Glomerular endothelial cell (primary cell): ENCODE results near the gene SNCAIP. TPM values are rescaled to one million over a fixed set of nuclear protein-coding genes. Genes with fewer than 3 reads are reported as not detected.
"Not testable (repeated sequence)": the region's sequence is repeated elsewhere in the genome, so short reads cannot be mapped to it uniquely, and the experiment has no call there.

Experiments used
- DNase-seq: peaks from one replicate; pipeline ENCODE4 v3.0.0-alpha.2; 2011; ENCODE audit warnings: low read depth, low spot score; ENCODE audit errors: extremely low read depth
- total RNA-seq: library from RNA; depleted of rRNA; stranded (reverse); fragments of >200 nt; gene quantifications from 2 replicates; pipeline ENCODE4 v1.2.3, GENCODE V29; 2015

Gene SNCAIP
- total RNA-seq, 1 donor from 2014 or later: 44.8 TPM

DNA sequence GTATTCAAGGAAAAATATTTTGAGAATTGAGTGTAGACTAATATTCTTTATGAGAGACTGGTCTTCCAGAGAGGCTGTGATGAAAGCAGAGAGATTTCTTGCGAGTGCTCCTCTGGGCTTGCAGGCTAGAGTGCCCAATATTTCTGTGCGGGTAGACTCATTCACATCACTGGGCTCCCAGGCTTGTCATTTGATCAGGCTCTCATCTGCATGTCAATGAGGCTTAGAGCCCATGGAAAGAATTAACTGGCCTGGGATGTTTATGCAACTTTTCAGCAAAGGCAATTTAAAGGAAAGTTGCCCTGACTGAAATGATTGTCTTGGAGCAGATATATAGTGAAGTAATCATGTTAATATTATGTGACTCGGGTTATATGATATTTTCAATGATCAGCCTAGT, 42.3 kb downstream of the SNCAIP start:
- no peak for DNase-seq

DNA sequence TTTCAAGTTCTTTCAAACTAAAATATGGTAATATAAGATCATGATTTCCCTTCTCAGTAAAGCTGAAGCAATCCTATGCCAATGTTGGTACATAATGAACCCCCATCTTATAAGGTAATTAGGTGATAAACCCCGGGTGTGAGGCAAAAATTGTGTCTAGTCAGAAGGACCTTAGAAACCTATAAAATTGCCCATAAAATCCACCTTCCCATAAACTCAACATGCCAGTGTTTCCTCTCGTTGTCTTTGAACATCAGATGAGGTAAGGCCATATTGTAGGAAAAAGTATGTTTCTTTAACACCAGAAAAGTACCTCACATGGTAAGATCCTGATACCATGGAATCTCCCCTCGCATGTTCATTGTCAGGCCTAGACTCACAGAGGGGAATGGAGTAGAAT, 43.3 kb downstream of the SNCAIP start:
- DNase-seq: no peak

DNA sequence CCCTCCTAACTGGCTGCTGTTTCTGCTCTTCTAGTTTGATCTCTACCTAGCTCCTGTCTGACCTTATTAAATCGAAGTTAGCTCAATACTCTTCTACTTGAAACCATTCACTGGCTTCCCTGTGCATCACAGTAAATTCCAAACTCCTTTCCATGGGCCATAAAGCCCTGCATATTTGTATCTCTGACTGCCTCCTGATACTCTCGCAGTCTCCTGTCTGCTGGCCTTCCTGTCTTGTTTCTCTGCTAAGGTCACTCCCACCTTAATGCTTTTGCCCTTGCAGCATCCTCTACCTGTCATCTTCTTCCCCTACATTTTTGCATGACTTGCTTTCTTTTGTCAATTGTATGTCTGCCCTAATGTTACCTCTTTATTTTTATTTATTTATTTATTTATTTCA, 44.8 kb downstream of the SNCAIP start:
- no peak for DNase-seq

DNA sequence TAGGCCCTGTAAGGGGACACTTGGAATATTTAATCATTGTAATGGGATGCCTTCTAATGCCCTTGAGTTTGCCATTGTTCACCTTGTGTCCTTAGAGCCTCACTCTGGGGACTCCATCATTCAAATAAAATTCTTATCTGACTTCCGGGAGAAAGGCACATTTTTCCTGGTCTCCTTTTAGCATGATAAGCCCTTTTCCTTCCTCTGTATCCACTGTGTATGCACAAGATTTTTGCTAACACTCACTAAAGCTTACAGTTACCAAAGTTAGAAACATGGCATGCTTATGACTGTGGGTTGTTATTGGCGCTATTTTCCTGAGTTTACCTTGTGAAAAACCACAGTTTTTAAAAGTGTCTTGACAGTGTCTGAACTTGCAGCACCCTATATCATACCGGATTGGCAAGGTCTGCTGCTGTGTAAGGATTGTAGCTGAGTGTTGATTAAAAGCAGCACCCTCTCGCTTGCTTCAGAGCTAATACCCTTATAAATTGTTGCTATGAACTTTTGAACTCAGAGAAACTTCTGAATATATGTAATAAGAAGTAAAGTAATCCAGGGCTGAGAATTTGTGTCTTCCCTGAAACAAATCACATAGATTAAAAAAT, 46.4 kb downstream of the SNCAIP start:
- DNase-seq: no peak

DNA sequence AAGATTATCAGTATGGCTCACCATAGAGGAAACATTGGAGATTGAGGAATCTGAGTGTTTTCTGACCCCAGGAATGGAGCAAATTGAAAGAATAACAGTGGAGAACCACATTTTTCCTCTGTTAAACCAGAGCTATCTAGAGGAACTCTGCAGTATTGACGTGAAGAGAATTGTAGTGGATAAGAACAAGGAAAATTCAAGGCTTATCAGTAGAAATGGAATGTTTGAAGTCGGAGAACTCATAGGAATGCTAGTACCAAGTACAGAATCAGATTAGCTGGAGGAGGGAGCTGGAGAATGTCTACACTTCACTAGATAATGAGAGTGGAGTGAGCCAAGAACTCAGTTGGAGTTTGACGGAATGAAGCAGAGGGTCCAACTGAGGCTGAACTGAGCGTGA, 50.3 kb downstream of the SNCAIP start:
- DNase-seq: no peak

DNA sequence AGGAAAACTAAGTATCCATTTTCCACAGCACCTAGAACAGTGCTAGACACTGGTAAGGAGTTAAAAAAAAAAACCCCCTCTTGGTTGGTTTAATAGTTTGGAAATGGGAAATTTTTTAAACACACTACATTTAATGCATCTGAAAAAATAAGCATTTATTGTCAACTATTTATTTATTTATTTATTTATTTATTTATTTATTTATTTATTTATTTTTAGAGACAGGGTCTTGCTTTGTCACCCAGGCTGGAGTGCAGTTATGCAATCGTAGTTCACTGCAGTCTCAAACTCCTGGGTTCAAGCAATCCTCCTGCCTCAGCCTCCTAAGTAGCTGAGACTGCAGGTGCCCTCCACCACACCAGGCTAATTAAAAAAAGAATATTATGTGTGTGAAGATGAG, 51.6 kb downstream of the SNCAIP start:
- DNase-seq: no peak

DNA sequence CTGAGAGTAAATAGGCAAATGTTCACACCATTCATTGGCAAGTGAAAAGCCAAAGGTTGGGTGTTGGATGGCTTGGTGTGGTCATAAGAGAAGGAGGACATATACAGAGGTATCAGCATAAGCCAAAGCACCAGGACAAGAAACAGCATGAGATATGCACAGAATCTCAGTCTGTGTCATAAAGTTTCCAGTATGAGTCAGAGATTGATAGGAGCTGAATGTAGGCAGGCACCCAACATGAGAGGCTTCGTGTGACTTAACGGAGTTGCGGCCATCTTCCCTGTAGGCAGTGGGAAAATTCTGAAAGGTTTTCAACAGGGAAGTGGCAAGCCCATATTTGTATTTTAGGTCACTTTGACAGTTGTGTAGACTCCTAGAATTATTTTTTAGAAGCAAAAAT, 54.5 kb downstream of the SNCAIP start:
- DNase-seq: no peak

DNA sequence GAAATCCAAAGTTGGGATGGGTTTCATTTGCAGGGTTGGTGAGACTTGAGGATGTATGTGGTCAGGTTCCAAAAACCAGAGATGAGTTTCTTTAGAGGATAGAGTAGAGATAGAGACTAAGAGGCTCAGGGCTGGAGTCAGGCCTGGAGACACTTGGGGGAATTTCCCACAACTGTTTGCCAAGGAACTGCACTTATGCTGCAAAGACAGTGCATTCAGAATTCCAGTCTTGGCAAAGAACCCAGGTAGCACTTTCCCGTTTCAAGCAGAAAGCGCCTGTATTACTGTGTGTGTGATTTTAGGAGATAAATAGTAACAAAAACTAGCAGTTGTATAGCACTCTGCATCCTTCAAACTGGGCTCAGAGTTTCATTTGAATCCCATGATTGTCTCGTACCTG, 55.4 kb downstream of the SNCAIP start:
- no peak for DNase-seq

DNA sequence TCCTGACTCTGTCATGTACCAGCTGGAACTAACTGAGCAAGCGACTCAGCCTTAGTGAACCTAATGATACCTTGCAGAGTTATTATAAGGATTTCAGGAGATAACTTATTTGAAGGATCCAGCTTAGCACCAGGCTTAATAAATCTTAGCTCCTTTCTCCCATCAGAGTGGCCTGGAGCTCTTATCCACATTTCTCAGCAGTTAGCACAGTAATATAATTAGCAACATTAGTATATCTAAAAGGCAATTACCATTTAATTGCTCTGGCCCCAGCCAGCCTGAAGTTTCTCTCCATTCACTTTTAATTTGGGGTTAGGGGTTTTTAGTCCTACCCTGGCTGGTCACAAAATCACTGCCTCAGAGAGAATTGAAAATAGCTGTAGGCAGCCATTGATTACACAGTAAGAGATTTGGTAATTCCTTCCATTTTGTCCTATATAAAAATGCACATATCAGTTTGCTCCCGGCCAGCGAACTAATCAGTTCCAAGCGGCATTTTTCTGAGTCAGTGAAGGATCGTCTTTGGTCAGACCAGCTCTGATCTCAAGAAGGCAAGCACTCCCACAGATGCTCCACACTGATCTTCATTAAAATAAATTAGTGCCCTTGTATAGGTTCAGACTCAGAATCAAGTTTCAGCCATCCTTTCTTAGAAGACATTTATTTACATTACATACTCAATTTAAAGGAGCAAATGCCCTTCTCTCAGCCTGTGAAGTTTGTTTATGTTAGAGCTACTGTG, 56.6 kb downstream of the SNCAIP start:
- no peak for DNase-seq

DNA sequence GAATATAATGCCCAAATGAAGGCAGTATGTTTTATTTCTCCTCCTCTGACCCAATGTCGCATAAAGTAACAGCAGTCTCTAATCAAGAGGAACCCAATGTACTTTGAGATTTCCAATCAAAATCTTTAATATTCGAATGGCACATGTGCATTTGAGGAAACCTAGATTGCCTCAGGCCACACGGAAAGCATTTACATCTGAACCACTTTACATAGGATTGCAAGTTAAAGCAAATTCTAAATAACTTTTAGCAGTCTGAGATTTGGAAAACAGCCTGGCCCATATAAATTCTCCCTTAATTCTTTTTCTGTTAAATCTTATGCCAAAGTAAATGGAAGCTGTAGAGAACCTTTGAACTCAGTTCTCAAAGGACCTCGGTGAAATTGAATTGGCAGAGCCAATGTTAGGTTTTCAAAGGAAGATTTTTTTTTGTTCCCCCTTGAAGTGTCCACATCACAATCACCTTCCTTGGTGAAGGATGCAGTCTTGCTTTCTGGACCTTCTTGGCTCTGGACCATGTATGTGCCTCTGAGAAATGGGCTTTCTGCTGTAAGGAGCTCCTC, 57.3 kb downstream of the SNCAIP start:
- no peak for DNase-seq

DNA sequence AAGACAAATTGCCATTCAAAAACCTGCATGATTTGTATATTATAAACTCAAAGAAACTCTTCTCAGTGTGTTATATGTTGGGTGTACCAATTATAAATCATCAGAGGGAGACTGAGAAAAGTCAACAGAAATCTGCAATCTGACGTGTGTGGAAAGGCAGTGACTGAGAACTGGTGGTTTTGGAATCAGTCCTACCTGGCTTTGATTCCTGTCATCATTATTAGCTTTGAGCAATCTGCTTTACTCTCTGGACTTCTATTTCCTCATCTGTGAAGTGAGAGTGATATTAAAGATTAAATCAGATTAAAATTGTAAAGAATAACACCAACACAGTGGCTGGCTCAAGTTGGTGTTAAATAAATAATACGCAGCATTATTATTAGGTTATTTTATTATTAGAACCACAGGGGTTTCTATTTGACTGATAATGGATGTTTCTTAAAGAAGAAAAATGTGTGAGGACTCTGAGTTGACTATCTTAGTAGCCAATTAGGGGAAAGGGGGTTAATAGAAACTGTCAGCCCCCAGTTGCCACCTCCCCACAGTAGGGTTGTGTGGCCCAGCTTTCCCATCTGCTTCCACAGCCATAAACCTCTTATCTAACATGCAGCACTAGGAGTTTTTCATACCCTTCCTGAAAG, 59.6 kb downstream of the SNCAIP start:
- no peak for DNase-seq

DNA sequence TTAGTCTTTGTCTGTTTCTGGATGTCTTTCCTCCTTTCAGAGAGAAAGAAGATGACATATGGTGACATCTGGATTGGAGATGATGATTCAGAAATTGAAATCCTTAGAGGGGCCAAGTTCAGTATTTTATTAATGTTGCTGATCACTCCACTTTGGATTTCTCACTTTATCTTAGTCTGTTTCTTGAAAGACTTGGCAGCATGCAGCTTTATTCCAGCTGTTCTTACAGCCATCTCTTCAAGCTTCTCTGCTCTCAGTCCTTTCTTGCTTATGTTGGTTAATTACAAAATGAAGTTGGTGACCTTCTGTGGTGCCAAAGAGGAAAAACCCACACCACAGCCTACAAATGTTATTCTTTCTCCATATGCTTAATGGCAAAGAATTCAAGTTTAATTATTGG, 62.1 kb downstream of the SNCAIP start:
- no peak for DNase-seq

DNA sequence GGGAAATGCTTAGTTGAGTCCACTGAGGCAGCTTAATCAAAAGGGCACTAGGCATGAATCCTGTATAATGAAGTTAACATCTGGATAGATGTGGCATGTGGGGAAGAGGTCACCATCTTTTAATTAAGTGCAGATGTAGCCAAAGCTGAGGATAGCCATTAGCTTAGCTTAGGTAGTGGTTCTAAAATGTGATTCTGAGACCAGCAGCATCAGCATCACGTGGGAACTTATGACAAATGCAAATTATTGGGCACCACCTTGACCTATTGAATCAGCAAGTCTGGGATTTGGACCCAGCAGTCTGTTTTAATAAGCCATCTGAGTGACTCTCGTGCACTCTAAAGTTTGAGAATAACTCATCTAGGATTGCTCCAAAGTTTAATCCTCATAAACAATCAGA, 63.8 kb downstream of the SNCAIP start:
- no peak for DNase-seq

DNA sequence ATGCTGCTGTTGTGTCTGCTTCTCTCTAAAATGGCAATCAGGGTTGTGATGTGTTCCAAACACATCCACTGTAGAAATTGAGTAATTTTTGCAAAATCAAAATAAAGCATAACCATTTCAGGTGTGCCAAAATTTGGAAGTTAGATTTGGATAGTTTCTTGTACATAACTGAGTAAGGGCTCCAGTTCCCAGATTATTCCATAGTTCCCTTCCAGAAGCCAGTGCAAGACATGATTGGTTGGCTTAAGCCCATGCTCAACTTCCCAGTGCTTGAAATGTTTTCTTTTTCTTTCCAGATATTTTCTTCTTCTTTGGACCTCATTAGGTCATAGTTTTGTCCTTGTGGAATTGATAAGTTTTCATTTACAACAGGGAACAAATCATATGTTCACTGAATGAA, 64.2 kb downstream of the SNCAIP start:
- DNase-seq: no peak

DNA sequence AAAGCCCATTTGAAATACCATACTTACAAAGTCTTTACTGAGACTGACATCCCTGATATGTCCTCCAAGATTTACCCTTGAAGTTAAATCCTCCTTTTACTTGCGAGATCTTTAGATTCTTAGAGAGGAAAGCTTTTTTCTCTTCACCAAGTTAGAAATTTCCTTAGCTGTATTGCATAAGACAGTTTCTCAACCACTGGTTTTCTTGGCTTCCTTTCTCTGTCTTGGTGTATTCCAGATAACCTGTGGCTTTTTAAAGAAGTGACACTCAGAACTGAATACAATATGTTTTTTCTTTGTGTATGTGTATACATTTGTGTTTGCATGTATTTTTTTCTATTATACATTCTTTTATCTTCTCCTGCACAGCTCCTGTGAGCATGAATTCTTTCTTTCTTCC, 65.0 kb downstream of the SNCAIP start:
- DNase-seq: no peak

DNA sequence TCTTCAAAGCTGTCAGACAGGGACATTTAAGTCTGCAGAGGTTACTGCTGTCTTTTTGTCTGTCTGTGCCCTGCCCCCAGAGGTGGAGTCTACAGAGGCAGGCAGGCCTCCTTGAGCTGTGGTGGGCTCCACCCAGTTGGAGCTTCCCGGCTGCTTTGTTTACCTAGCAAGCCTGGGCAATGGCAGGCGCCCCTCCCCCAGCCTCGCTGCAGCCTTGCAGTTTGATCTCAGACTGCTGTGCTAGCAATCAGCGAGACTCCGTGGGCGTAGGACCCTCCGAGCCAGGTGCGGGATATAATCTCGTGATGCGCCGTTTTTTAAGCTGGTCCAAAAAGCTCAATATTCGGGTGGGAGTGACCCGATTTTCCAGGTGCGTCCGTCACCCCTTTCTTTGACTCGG, 70.9 kb downstream of the SNCAIP start:
- DNase-seq: not testable (repeated sequence)

DNA sequence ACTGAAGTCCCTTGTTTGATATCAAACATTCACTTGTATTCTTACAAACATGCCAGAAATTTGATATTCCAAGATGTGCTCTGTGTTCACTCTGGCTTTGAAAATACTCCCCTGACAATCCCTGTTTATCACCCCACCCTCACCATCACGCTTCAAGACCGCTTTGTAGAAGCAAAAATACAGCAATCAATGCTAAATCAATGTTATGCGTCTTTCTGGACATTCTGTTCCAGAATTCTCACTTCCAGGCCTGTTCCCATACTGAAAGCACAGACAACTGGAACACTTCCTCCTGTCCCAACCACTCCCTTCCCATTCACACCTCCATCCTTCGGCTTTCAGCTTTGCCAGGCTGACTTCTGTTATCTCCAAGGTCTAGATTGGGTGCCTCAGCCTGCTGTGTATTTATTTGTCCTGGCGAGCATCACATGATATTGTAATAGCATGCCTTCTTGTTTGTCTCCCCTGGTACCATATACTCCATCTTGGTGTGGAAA, 72.8 kb downstream of the SNCAIP start:
- no peak for DNase-seq

DNA sequence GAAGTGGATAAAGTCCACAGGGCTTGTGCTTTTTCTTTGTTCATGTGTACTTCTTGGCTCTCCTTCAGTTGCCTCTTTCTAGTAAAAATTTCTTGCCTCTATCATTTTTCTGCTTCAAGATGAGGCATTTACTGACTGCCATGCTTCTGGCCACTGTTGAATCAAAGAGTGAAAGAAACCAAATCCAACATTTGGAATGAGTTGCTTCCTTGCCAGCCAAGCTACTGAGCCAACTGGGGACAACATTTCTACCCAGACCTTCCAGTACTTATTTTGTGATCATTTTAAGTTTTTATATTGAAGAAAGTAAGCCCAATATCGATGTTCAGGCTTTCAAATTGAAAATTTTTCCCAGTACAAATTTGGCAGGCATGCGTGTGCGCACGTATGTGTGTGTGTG, 73.2 kb downstream of the SNCAIP start:
- DNase-seq: no peak

DNA sequence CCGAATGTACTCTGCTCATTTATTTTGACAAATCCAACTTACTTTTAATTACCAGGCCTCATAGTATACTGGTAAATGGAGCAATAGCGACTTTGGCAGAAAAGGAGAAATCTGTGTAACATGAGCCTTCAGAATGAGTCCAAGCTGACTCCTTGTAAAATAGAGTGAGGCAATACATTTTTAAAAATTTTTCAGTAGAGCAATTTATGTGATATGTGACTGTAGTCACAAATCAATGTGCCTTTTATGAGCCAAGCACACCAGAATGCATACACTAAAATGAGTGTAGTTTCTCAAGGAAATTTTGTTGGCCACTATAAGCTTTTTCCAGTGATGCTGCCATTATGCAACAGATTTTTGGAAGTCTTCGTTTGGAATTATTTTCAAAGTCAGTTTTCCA, 73.8 kb downstream of the SNCAIP start:
- DNase-seq: no peak

DNA sequence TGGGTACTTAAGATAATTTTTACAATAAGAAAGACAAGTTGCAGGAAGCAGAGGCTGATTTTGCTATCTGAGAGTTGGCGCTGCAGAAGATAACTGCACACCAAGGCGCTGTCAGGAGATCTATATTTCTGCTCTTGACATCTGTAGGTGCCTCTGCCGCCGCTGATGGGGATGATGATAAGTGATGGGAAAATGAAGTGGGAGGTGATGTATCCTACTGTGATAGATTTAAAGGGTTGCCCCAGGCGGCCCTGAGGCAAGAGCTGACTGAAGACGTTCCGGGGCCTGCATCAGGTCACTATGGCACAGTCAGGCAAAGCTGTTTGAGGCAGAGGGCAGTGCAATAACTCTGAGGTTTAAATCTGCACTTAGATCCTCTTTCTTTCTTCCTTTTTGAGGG, 78.1 kb downstream of the SNCAIP start:
- DNase-seq: no peak

DNA sequence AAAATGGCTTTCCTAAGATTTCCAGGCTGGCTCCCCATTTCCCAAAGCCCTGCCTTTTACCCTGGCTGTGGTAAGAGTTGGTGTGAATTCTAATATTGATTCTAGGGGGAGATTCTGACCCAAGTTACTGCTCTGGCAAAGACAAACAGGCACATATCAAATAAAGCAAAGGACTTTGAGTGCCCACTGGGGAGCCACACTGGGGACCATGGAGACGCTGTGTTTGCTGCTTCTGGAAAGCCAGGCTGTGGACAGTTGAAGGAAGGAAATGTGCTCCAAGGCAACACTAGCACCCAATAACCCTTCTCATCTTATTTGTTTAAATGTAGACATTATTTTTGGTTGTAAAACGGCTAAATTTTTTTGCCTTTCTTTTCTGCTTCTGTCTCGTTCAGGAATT, 78.7 kb downstream of the SNCAIP start:
- no peak for DNase-seq

DNA sequence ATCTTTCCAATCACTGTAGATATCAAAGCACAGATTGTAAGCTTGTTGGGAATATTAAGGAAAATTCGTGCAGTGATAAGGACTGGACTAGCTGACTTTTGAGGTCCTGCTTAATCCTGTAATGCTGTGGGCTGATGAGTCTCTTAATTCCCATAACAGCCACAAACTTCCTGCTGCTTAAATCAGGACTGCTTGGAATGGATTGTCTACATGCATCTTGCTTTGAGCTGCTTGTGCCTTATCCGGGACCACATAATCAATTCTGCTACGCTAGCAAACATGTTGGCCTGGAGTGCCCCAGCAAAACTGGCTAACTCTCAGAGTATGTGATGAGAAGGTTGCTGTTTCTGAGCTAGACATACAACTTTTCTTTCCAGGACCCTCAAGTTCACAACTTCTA, 79.6 kb downstream of the SNCAIP start:
- DNase-seq: no peak
